Skeletal muscle tissue (tissue), 4 donors: ENCODE measurements around the gene SPATA6L. TPM values are rescaled to one million over a fixed set of nuclear protein-coding genes. Genes with fewer than 3 reads are reported as not detected.

Experiments used
- H3K27ac ChIP-seq: one replicate; pipeline ENCODE4 v1.7.0; 2013; ENCODE audit warnings: mild to moderate bottlenecking, low read depth, low read length, inconsistent platforms
- H3K27me3 ChIP-seq, 3 donors: one replicate each; pipeline ENCODE4 v1.7.0; 2013; ENCODE audit warnings: low read length in 3 of 3; ENCODE audit not compliant: control insufficient read depth in 3 of 3, insufficient read depth in 3 of 3
- H3K36me3 ChIP-seq, 3 donors: one replicate each; pipeline ENCODE4 v1.7.0; 2013; ENCODE audit warnings: low read length in 3 of 3; ENCODE audit not compliant: control insufficient read depth in 3 of 3, insufficient read depth in 3 of 3
- H3K4me1 ChIP-seq, 3 donors: one replicate each; pipeline ENCODE4 v1.7.0; 2013; ENCODE audit warnings: low read length in 3 of 3, mild to moderate bottlenecking in 3 of 3; ENCODE audit not compliant: control insufficient read depth in 3 of 3, insufficient read depth in 3 of 3
- H3K4me3 ChIP-seq, 3 donors: one replicate each; pipeline ENCODE4 v1.7.0; 2013; ENCODE audit warnings: low read length in 3 of 3
- H3K9ac ChIP-seq, 3 donors: one replicate each; pipeline ENCODE4 v1.7.0; 2013; ENCODE audit warnings: low read length in 3 of 3, mild to moderate bottlenecking in 3 of 3, moderate library complexity in 2 of 3, low read depth in 1 of 3
- H3K9me3 ChIP-seq, 3 donors: one replicate each; pipeline ENCODE4 v1.7.0; 2013; ENCODE audit warnings: low read length in 3 of 3; ENCODE audit not compliant: control insufficient read depth in 3 of 3
- total RNA-seq: library from RNA; depleted of rRNA; stranded (reverse); fragments of >200 nt; gene quantifications from one replicate; pipeline ENCODE4 v1.2.3, GENCODE V29; 2014
- donor health status: Osteomylitis.

SPATA6L gene
- total RNA-seq, 1 donor from 2014 or later, result 1.6 TPM

GRCh38 chr9:4581035-4581760, 85.1 kb downstream of the SPATA6L start:
- H3K4me1 ChIP-seq, result peaks cover 12 to 34% (median 33%) of the 10 kb centered on the region in 3 donors
- no peak overlapping the region for H3K9ac ChIP-seq
- H3K9me3 ChIP-seq, result no peaks in the 10 kb centered on the region
- no peak overlapping the region for H3K4me3 ChIP-seq
- H3K27ac ChIP-seq, result no peak overlapping the region
- no peaks in the 10 kb centered on the region for H3K27me3 ChIP-seq
- H3K36me3 ChIP-seq, result no peaks in the 10 kb centered on the region

- H3K4me1 ChIP-seq, result peaks cover 16 to 43% (median 34%) of the 10 kb centered on the region in 3 donors
- H3K27me3 ChIP-seq, result no peaks in the 10 kb centered on the region
- no peak overlapping the region for H3K4me3 ChIP-seq
- H3K36me3 ChIP-seq, result no peaks in the 10 kb centered on the region
- no peaks in the 10 kb centered on the region for H3K9me3 ChIP-seq
- no peak overlapping the region for H3K9ac ChIP-seq
- no peak overlapping the region for H3K27ac ChIP-seq
Observed at GRCh38 chr9:4579001-4579400, 87.3 kb downstream of the SPATA6L start.

GRCh38 chr9:4576448-4576847, 89.8 kb downstream of the SPATA6L start:
- Histone ChIP-seq H3K4me1 (peaks cover 11 to 24% (median 16%) of the 10 kb centered on the region in 3 donors), H3K27me3 (no peaks in the 10 kb centered on the region), H3K9me3 (no peaks in the 10 kb centered on the region), H3K4me3 (no peak overlapping the region), H3K36me3 (peaks cover 0 to 3% (median 0%) of the 10 kb centered on the region in 3 donors), H3K27ac (no peak overlapping the region), H3K9ac (peak overlapping the region in 1 of 3 donors; percentile 55)

GRCh38 chr9:4575997-4576396, 90.3 kb downstream of the SPATA6L start:
- H3K4me1 ChIP-seq, result peaks cover 9 to 19% (median 16%) of the 10 kb centered on the region in 3 donors
- H3K27ac ChIP-seq, result no peak overlapping the region
- H3K4me3 ChIP-seq, result peak overlapping the region in 1 of 3 donors; percentile 23
- peaks cover 0 to 3% (median 0%) of the 10 kb centered on the region in 3 donors for H3K36me3 ChIP-seq
- no peaks in the 10 kb centered on the region for H3K27me3 ChIP-seq
- H3K9me3 ChIP-seq, result no peaks in the 10 kb centered on the region
- H3K9ac ChIP-seq, result peak overlapping the region in 1 of 3 donors; percentile 55

GRCh38 chr9:4574657-4575243, 91.5 kb downstream of the SPATA6L start:
- Histone ChIP-seq H3K4me1 (peaks cover 9 to 19% (median 13%) of the 10 kb centered on the region in 3 donors), H3K4me3 (no peak overlapping the region), H3K36me3 (peaks cover 0 to 3% (median 0%) of the 10 kb centered on the region in 3 donors), H3K9ac (no peak overlapping the region), H3K9me3 (no peaks in the 10 kb centered on the region), H3K27me3 (no peaks in the 10 kb centered on the region), H3K27ac (no peak overlapping the region)

- Histone ChIP-seq H3K4me1 (peaks cover 9 to 19% (median 13%) of the 10 kb centered on the region in 3 donors), H3K4me3 (no peak overlapping the region), H3K27ac (no peak overlapping the region), H3K9ac (no peak overlapping the region), H3K36me3 (peaks cover 0 to 3% (median 0%) of the 10 kb centered on the region in 3 donors), H3K9me3 (no peaks in the 10 kb centered on the region), H3K27me3 (no peaks in the 10 kb centered on the region)
Observed at GRCh38 chr9:4573634-4574389, 92.5 kb downstream of the SPATA6L start.

- Histone ChIP-seq H3K36me3 (peaks cover 0 to 3% (median 0%) of the 10 kb centered on the region in 3 donors), H3K9ac (no peak overlapping the region), H3K4me3 (no peak overlapping the region), H3K9me3 (no peaks in the 10 kb centered on the region), H3K27ac (no peak overlapping the region), H3K4me1 (peaks cover 9 to 19% (median 13%) of the 10 kb centered on the region in 3 donors), H3K27me3 (no peaks in the 10 kb centered on the region)
Observed at GRCh38 chr9:4573176-4573575, 93.1 kb downstream of the SPATA6L start.

- H3K9me3 ChIP-seq, result no peaks in the 10 kb centered on the region
- peaks cover 0 to 3% (median 0%) of the 10 kb centered on the region in 3 donors for H3K36me3 ChIP-seq
- no peaks in the 10 kb centered on the region for H3K27me3 ChIP-seq
- no peak overlapping the region for H3K9ac ChIP-seq
- H3K4me1 ChIP-seq, result peaks cover 9 to 19% (median 13%) of the 10 kb centered on the region in 3 donors
- no peak overlapping the region for H3K27ac ChIP-seq
- no peak overlapping the region for H3K4me3 ChIP-seq
Observed at GRCh38 chr9:4572184-4572826, 94.0 kb downstream of the SPATA6L start.

GRCh38 chr9:4569101-4569500, 97.2 kb downstream of the SPATA6L start:
- H3K36me3 ChIP-seq, result peaks cover 0 to 3% (median 0%) of the 10 kb centered on the region in 3 donors
- no peaks in the 10 kb centered on the region for H3K9me3 ChIP-seq
- peaks cover 0 to 2% (median 0%) of the 10 kb centered on the region in 3 donors for H3K4me1 ChIP-seq
- H3K9ac ChIP-seq, result no peak overlapping the region
- no peaks in the 10 kb centered on the region for H3K27me3 ChIP-seq
- no peak overlapping the region for H3K27ac ChIP-seq
- no peak overlapping the region for H3K4me3 ChIP-seq
